GM12878 (cell line): ENCODE data around the gene AADAC. TPM values are rescaled to one million over a fixed set of nuclear protein-coding genes. Genes with fewer than 3 reads are reported as not detected.
A peak's percentile ranks its signal among the peaks of the same experiment; 100 is the strongest.

Experiments used
- ASH2L ChIP-seq: fragments of 300-600, 200-600 bp; sonication (generic); IDR thresholded peaks from 2 replicates; pipeline ENCODE4 v1.6.1; 2017; ENCODE audit warnings: low read depth, mild to moderate bottlenecking, borderline replicate concordance
- CEBPZ ChIP-seq: fragments of 150-350 bp; IDR thresholded peaks from 2 replicates; pipeline ENCODE4 v1.6.1; 2016; ENCODE audit warnings: low read depth, low read length
- CUX1 ChIP-seq: IDR thresholded peaks from 2 replicates; pipeline ENCODE4 v1.6.1; 2012; ENCODE audit warnings: improper control_type of control experiment, low read depth, low read length; ENCODE audit not compliant: insufficient replicate concordance
- E4F1 ChIP-seq: fragments of 450-650 bp; IDR thresholded peaks from 2 replicates; pipeline ENCODE4 v1.6.1; 2018; ENCODE audit warnings: borderline replicate concordance, mild to moderate bottlenecking; ENCODE audit not compliant: partially characterized antibody
- EGR1 ChIP-seq, 2 experiments: IDR thresholded peaks; 1 replicate in 1 of 2; 2 replicates in 1 of 2; pipeline ENCODE4 v1.6.1; 2011 to 2012; ENCODE audit warnings: low read depth in 2 of 2, low read length in 2 of 2, borderline replicate concordance in 1 of 2, mild to moderate bottlenecking in 1 of 2, moderate library complexity in 1 of 2
- ETV6 ChIP-seq, 2 experiments: fragments of 450-650 bp in 1 of 2; IDR thresholded peaks in 1 of 2; conservative IDR thresholded peaks in 1 of 2; 2 replicates each; pipeline ENCODE4 v1.6.1; 2014; ENCODE audit warnings: antibody characterized with exemption in 1 of 2, borderline replicate concordance in 1 of 2, low read depth in 1 of 2, mild to moderate bottlenecking in 1 of 2, moderate library complexity in 1 of 2
- GABPA ChIP-seq: IDR thresholded peaks from 2 replicates; pipeline ENCODE4 v1.6.1; 2014; ENCODE audit warnings: antibody characterized with exemption, low read depth, mild to moderate bottlenecking, inconsistent platforms
- IKZF1 ChIP-seq: fragments of 450-650 bp; conservative IDR thresholded peaks from 2 replicates; pipeline ENCODE4 v1.6.1; 2017; ENCODE audit warnings: antibody characterized with exemption, mild to moderate bottlenecking
- LARP7 ChIP-seq: fragments of 450-650 bp; IDR thresholded peaks from 2 replicates; pipeline ENCODE4 v1.6.1; 2017; ENCODE audit warnings: mild to moderate bottlenecking
- MYC ChIP-seq: IDR thresholded peaks from 2 replicates; pipeline ENCODE4 v1.6.1; 2011; ENCODE audit warnings: mild to moderate bottlenecking, low read length, moderate library complexity, inconsistent platforms; ENCODE audit not compliant: insufficient read depth, insufficient replicate concordance, insufficient read length, severe bottlenecking
- NFXL1 ChIP-seq: fragments of 450-650 bp; IDR thresholded peaks from 2 replicates; pipeline ENCODE4 v1.6.1; 2017; ENCODE audit warnings: antibody characterized with exemption, mild to moderate bottlenecking, borderline replicate concordance
- RELB ChIP-seq: fragments of 450-650 bp; IDR thresholded peaks from 2 replicates; pipeline ENCODE4 v1.6.1; 2017; ENCODE audit warnings: low read depth, mild to moderate bottlenecking, moderate library complexity
- SPI1 ChIP-seq: IDR thresholded peaks from 2 replicates; pipeline ENCODE4 v1.6.1; 2011; ENCODE audit warnings: low read depth, mild to moderate bottlenecking, low read length, moderate library complexity, borderline replicate concordance; ENCODE audit not compliant: insufficient read depth
- SRF ChIP-seq, 2 experiments: IDR thresholded peaks; 2 replicates each; pipeline ENCODE4 v1.6.1; 2011; ENCODE audit warnings: low read depth in 2 of 2, low read length in 2 of 2, mild to moderate bottlenecking in 1 of 2, moderate library complexity in 1 of 2
- polyA plus RNA-seq, 11 experiments: library from polyadenylated mRNA; depleted of rRNA in 4 of 11; unstranded in 6 of 11; stranded (reverse) in 5 of 11; fragments of >200 nt; fragmentation: Nextera tagmentation in 4 of 11; fragmentation: Illumina TruSeq in 1 of 11; extraction: Ambion mirVana in 4 of 11; extraction: Trizol in 1 of 11; gene quantifications; 1 replicate in 1 of 11; 2 replicates in 10 of 11; pipeline versions ENCODE4 v1.2.1 to v1.2.3, GENCODE V29; 2011 to 2016; ENCODE audit warnings: inconsistent platforms in 2 of 11, missing spikeins in 2 of 11, low read depth in 1 of 11
- total RNA-seq, 4 experiments: library from RNA; depleted of rRNA in 3 of 4; stranded (reverse); fragments of >200 nt in 3 of 4; fragmentation: Illumina TruSeq in 1 of 4; extraction: Trizol in 1 of 4; gene quantifications; 2 replicates each; pipeline versions ENCODE4 v1.2.1 to v1.2.3, GENCODE V29; 2013 to 2021

Gene AADAC
- total and polyA plus RNA-seq, 10 of the 15 experiments (the other 5 are each of a cell fraction or from before 2014, with no cell fraction given): 0.13 TPM; not detected in 9

GRCh38 chr3:151871639-151872468, 57.9 kb downstream of the AADAC start (continued):
- TF ChIP-seq CUX1: no peak
- peak; percentile 32; the same call in 1 of the 2 replicates for TF ChIP-seq GABPA
- peak; percentile 90 for TF ChIP-seq IKZF1
- TF ChIP-seq ETV6 (conservative IDR thresholded peaks at IDR 0.05 in 1 of 2, IDR thresholded peaks at IDR 0.05 in 1 of 2; ENCODE audit: borderline replicate concordance in 1 of 2, low read depth in 1 of 2): peak in 1 of 2 experiments; percentile 83; a peak in 2 of 4 replicates
- no peak for TF ChIP-seq LARP7
- no peak for TF ChIP-seq E4F1
- TF ChIP-seq RELB: peak; percentile 88
- TF ChIP-seq CEBPZ: no peak
- TF ChIP-seq EGR1 (IDR thresholded peaks at IDR 0.05; ENCODE audit: borderline replicate concordance in 1 of 2, low read depth in 2 of 2, low read length in 2 of 2): no peak
- TF ChIP-seq SRF (IDR thresholded peaks at IDR 0.05; ENCODE audit: low read depth in 2 of 2, low read length in 2 of 2): no peak
- TF ChIP-seq MYC: no peak
- TF ChIP-seq SPI1: peak; percentile 86
- no peak for TF ChIP-seq ASH2L
- no peak for TF ChIP-seq NFXL1
